ENCODE results near the gene GPR15LG.

Gene GPR15LG

DNA sequence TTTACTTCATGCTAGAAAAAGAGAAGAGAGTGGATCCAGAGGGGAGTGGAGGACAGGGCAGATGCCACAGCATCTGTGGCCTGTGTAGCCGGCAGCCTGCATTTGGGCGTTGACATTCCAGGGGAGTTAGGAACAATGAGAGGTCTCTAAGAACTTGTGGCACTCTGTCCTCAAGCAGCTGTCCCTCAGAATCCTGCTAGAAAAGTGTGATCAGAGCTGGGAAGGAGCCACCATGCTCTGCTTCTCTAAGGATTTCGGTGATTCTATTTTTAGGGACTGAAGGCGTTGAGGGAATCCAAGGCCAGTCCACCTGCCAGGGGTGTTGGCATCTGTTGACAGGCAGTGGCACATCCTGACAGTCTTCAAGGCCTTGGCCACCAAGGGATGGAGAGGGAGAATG is 44.1 kb downstream of the GPR15LG start:
- TF ChIP-seq, protein P1, sequence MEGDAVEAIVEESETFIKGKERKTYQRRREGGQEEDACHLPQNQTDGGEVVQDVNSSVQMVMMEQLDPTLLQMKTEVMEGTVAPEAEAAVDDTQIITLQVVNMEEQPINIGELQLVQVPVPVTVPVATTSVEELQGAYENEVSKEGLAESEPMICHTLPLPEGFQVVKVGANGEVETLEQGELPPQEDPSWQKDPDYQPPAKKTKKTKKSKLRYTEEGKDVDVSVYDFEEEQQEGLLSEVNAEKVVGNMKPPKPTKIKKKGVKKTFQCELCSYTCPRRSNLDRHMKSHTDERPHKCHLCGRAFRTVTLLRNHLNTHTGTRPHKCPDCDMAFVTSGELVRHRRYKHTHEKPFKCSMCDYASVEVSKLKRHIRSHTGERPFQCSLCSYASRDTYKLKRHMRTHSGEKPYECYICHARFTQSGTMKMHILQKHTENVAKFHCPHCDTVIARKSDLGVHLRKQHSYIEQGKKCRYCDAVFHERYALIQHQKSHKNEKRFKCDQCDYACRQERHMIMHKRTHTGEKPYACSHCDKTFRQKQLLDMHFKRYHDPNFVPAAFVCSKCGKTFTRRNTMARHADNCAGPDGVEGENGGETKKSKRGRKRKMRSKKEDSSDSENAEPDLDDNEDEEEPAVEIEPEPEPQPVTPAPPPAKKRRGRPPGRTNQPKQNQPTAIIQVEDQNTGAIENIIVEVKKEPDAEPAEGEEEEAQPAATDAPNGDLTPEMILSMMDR (conservative IDR thresholded peaks at IDR 0.05; ENCODE audit: low read depth), result no peak
- DNase-seq (ENCODE audit: low spot score), result no peak
- no peak overlapping the region for H3K27ac ChIP-seq
- ChIA-PET POLR2A (ENCODE audit: low non-redundant PET) (no interaction called here), CTCF (interaction anchor here (0.6 kb wide), 1 partner anchor 56 kb away, joined by 3 read pairs; no protein-coding TSS in a partner anchor)

DNA sequence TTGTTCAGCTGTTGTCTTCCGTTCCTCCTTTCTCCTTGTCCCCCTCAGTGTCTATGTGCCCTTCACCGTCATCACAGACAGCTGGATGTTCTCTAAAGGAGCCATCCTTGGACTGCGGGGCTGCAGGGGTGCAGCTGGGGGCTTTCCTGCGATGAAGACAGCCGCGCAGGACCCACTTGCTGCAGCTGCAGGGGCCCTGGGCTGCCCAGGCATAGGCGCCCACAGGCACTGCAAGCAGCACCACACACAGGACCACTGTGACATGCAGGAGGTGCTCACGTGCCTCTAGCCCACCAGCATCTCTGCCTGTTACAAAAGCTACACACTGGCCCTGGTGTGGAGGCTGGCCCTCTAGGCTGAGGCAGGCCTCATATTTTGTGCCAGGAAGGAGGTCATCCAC is 48.3 kb downstream of the GPR15LG start:
- ChIA-PET POLR2A (ENCODE audit: low non-redundant PET) (no interaction called here), CTCF (interaction anchor here (0.8 kb wide), 1 partner anchor 39 kb away, joined by 3 read pairs; no protein-coding TSS in a partner anchor)
- DNase-seq (ENCODE audit: low spot score), result no peak

DNA sequence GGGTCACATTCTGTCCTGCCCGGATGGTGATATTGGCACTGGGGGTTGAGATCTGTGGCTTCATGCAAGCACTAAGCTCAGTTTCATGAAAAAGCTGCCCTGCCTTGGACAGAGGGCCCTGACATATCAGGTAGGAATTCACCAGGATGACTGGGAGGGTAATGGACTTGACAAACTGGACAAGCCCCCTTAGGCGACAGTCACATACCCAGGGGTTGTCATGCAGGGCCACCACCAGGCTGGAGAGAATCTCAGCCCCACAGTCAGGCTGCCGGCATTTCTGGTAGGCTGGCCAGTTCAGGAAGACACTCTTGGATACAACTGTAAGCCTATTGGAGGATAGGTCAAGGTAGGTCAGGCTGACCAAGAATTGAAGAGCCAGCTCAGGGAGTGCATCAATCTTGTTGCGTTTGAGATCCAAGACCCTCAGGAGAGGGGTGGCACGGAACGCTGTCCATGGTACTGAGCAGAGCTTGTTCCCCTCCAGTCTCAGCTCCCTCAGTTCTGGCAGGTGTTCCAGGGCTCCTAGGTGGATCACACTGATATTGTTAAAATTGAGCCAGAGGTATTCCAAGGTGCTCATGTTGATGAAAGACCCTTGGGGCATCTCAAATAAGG is 50.9 kb downstream of the GPR15LG start:
- CTCF ChIA-PET, result no interaction called here
- TF ChIP-seq, protein P1 (conservative IDR thresholded peaks at IDR 0.05; ENCODE audit: low read depth), result no peak
- no peak for DNase-seq (ENCODE audit: low spot score)
- POLR2A ChIA-PET (ENCODE audit: low non-redundant PET), result no interaction called here
- H3K27ac ChIP-seq, result no peak overlapping the region

More for the DNA sequence above, 48.3 kb downstream of the GPR15LG start:
- H3K27ac ChIP-seq, result no peak overlapping the region
- TF ChIP-seq, protein P1 (conservative IDR thresholded peaks at IDR 0.05; ENCODE audit: low read depth), result no peak

DNA sequence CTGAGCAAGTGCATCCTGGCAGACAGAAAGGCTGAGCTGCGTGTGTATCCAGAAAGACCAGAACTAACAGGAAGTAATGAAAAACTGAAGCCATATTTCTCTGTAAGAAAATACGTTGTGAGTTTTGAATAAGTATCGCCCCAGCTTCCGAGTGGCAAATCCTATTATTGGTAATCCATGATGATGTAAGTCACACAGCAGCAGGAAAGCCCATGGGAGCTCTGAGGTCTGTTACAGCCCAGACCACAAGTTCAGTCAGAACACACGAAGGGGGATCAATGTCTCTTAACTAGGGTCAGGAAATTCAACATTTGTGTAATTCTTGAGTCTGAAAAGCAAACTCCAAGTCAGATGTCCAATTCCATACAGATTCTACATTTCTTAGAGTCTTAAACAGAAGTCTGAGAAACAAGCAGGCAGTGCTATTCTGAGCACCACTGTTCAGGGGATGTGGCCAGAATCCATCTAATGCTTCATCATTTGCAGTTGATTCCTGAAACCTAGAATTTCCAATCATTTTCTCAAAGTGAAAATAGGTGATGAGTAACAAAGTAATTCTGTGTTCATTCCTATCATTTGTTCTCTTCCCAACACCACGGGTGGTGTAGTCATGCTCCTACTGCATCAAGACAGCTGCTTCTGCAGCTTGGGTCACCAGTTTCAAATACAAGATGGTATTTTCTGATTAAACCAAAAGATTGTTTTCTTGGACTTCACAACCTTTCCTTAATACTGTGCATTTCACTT is 52.0 kb downstream of the GPR15LG start, which contains the start of gene LRIT2:
LRIT2 (minus strand) TSS at position 118 of the 747 bp plus-strand sequence; CDS start at position 94, 24 bp downstream.
- CTCF ChIA-PET, result no interaction called here
- POLR2A ChIA-PET (ENCODE audit: low non-redundant PET), result no interaction called here
- H3K27ac ChIP-seq, result no peak within 1 kb of the TSS
- TF ChIP-seq, protein P1 (conservative IDR thresholded peaks at IDR 0.05; ENCODE audit: low read depth), result no peak
- DNase-seq (ENCODE audit: low spot score), result no peak

DNA sequence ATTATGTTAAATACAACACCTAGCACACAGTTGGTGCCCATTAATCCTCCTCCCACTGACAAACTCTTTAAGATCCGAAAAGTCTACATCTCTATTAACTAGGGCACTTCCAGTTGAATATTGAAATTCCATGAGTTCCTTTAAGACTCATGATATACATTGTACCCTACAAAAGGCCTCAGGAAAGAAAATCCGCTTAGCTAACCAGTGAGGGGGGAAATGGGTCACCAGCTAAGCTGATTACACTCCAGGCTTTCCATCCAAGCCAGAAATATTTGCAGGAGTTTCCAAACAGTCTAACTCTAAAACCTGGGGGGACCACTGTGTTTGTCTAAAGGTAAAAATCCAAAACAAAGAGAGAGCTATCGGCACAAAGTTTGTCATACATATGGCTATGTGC is 53.0 kb downstream of the GPR15LG start:
- ChIA-PET CTCF (no interaction called here), POLR2A (ENCODE audit: low non-redundant PET) (no interaction called here)
- DNase-seq (ENCODE audit: low spot score), result no peak

DNA sequence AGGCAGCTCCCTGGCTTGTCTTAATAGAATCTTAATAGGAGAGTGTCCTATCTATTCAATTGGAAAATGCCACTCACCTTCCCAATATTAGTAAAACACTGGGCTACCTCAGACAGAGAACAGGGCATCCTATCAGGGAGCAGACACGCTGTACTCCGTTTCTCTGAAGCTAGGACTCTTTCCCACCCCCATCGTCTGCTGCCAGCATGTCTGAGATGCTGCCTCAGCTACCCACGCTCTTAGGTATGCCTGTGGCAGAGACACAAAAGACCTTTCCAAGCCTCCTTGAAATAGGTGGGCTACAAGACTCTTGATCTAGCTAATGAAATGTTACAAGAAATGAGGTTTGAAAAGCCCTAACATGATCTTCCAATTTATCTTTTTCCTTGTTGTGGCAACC is 54.2 kb downstream of the GPR15LG start:
- ChIA-PET CTCF (no interaction called here), POLR2A (ENCODE audit: low non-redundant PET) (no interaction called here)
- TF ChIP-seq, protein P1 (conservative IDR thresholded peaks at IDR 0.05; ENCODE audit: low read depth), result no peak
- H3K27ac ChIP-seq, result no peak overlapping the region
- no peak for DNase-seq (ENCODE audit: low spot score)

More for the DNA sequence above, 53.0 kb downstream of the GPR15LG start:
- TF ChIP-seq, protein P1 (conservative IDR thresholded peaks at IDR 0.05; ENCODE audit: low read depth), result no peak
- no peak overlapping the region for H3K27ac ChIP-seq
